NCI-H2107 treated with DMSO at 0.1 percent for 48 hours (cell line): Measurements from ENCODE around the gene ACTR8.

Experiments
- DNase-seq: peaks from one replicate; lab custom pipeline; 2025; ENCODE audit not compliant: unreplicated experiment; lab: John Stamatoyannopoulos, UW

Gene ACTR8

GRCh38 chr3:53817809-53818208 lies 64.1 kb downstream of the ACTR8 start:
- DNase-seq = no peak

GRCh38 chr3:53817211-53817610 lies 64.7 kb downstream of the ACTR8 start:
- DNase-seq = no peak
